ENCODE results near the gene DENND4A.
"Not testable (repeated sequence)": the region's sequence is repeated elsewhere in the genome, so short reads cannot be mapped to it uniquely, and the experiment has no call there.

The DENND4A gene

GRCh38 chr15:65787260-65787659 is 4.8 kb downstream of the DENND4A start:
- DNase-seq = no peak

GRCh38 chr15:65785151-65785550 is 6.9 kb downstream of the DENND4A start:
- no peak for DNase-seq

DNA sequence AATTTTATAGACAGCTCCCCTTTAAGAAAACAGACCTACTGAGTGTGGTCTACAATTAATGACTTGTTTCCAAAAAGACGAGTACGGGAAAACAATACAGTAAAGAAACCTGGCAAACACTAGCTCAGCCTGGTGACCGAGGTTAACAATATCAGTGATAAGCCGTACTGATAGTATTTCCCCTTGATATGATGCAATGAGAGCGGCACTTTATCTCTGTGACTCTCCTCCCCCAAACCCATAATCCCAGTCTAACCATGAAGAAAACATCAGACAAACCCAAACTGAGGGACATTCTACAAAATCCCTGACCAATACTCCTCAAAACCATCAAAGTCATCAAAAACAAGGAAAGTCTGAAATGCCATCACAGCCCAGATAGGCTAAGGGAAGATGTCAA is 8.2 kb downstream of the DENND4A start:
- no peak for DNase-seq

- no peak for DNase-seq
These were observed 10.0 kb downstream of the DENND4A start for GRCh38 chr15:65782096-65782495.

DNA sequence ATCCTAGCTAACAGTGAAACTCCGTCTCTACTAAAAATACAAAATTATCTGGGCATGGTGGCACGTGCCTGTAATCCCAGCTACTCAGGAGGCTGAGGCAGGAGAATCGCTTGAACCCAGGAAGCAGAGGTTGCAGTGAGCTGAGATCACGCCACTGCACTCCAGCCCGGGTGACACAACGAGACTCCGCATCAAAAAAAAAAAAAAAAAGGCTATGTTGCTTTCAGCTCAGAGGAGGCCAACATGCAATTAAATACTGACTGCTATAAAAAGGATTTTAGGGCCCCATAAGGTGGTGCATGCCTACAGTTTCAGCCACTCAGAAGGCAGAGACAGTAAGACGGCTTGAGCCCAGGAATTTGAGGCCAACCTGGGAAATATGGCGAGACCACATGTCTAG is 13.4 kb downstream of the DENND4A start:
- not testable (repeated sequence) for DNase-seq

DNA sequence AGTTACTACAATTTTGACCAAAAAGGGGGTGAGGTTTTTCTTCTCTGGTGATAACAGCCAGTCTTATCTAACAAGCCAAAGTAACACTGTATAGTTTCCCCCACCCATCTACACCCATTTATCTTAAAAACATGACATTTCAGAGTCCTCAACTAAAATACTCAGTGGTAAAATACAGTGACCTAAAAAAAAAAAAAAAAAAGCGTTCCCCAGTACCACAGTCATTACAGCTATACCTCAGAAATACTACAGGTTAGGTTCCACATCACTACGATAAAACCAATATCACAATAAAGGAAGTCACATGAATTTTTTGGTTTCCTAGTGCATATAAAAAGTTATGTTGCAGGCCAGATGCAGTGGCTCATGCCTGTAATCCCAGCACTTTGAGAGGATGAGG is 13.8 kb downstream of the DENND4A start:
- DNase-seq = no peak

GRCh38 chr15:65777843-65778242 is 14.2 kb downstream of the DENND4A start:
- DNase-seq = no peak

GRCh38 chr15:65777053-65777452 is 15.0 kb downstream of the DENND4A start:
- DNase-seq = no peak

- DNase-seq = no peak
These were observed 18.5 kb downstream of the DENND4A start for GRCh38 chr15:65773386-65774111.

GRCh38 chr15:65772930-65773329 is 19.2 kb downstream of the DENND4A start:
- no peak for DNase-seq

- DNase-seq = no peak
These were observed 20.2 kb downstream of the DENND4A start for GRCh38 chr15:65771870-65772269.

- no peak for DNase-seq
These were observed 22.6 kb downstream of the DENND4A start for GRCh38 chr15:65769482-65769881.

DNA sequence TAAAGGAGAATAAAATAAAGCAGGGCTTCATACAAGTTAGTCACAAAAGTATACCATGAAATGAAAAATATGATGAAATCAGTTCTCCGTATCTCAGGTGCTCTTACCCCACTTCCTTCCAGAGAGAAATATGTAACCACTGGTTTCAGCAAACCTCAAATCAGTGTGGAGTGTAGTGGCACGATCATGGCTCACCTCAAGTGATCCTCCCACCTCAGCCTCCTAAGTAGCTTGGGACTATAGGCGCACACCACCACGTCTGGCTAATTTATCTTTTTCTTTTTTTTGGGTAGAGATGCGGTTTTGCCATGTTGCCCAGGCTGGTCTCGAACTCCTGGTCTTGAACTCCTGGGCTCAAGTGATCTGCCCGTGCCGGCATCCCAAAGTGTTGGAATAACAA is 24.2 kb downstream of the DENND4A start:
- DNase-seq = no peak

DNA sequence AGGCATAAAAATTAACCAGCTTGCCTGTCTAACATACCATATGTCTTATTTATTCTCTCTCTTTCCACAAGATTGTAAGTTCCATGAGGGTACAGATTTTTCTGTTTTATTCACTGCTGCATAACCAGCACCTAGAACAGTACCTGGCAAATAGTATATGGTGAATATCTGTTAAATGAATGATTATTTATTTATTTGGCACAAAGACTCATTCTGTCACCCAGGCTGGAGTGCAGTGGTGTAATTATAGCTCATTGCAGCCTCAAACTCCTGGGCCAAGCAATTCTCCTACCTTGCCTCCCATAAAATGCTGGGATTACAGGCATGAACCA is 24.9 kb downstream of the DENND4A start:
- no peak for DNase-seq

- no peak for DNase-seq
These were observed 25.4 kb downstream of the DENND4A start for GRCh38 chr15:65766422-65767263.

GRCh38 chr15:65765106-65765505 is 27.0 kb downstream of the DENND4A start:
- DNase-seq = no peak

GRCh38 chr15:65762914-65763787 is 28.9 kb downstream of the DENND4A start:
- DNase-seq = no peak

DNA sequence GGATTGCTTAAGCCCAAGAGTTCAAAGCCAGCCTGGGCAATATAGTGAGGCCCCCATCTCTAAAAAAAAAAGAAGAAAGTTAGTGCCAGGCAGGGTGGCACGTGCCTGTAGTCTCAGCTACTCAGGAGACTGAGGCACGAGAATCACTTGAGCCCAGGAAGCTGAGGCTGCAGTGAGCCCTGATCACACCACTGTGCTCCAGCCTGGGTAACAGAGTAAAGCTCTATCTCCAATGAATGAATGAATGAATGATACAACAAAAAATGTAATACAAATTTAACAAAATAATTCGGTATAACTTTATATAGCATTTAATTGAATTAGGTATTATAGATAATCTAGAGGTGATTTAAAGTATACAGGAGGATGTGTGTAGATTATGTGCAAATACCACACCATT is 29.7 kb downstream of the DENND4A start:
- DNase-seq = no peak

GRCh38 chr15:65761210-65761926 is 30.7 kb downstream of the DENND4A start:
- no peak for DNase-seq

- no peak for DNase-seq
These were observed 32.7 kb downstream of the DENND4A start for GRCh38 chr15:65759441-65759840.

DNA sequence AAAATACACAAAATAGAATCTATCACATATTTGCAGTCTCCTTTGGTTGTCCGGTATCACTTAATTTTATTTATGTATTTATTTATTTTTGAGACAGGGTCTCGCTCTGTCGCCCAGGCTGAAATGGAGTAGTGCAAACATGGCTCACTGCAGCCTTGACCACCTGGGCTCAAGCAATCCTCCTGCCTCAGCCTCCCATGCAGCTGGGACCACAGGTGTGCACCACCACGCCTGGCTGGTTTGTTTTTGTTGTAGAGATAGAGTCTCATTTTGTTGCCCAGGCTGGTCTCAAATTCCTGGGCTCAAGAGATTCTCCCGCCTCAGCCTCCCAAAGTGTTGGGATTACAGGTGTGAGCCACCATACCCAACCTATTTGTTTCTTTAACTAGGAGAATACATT is 33.9 kb downstream of the DENND4A start:
- no peak for DNase-seq

- DNase-seq = no peak
These were observed 34.8 kb downstream of the DENND4A start for GRCh38 chr15:65757256-65757655.

Measured in stimulated activated CD4-positive, alpha-beta T cell treated with anti-CD3 and anti-CD28 coated beads, Interleukin-12 subunit alpha, Interleukin-12 subunit beta, amount 100 ng/mL, for 4 hours (primary cell).